ENCODE measurements around the gene DGKE. TPM values are rescaled to one million over a fixed set of nuclear protein-coding genes. Genes with fewer than 3 reads are reported as not detected.

Gene DGKE
- total RNA-seq, 1 donor from 2014 or later = 28.5 TPM

DNA sequence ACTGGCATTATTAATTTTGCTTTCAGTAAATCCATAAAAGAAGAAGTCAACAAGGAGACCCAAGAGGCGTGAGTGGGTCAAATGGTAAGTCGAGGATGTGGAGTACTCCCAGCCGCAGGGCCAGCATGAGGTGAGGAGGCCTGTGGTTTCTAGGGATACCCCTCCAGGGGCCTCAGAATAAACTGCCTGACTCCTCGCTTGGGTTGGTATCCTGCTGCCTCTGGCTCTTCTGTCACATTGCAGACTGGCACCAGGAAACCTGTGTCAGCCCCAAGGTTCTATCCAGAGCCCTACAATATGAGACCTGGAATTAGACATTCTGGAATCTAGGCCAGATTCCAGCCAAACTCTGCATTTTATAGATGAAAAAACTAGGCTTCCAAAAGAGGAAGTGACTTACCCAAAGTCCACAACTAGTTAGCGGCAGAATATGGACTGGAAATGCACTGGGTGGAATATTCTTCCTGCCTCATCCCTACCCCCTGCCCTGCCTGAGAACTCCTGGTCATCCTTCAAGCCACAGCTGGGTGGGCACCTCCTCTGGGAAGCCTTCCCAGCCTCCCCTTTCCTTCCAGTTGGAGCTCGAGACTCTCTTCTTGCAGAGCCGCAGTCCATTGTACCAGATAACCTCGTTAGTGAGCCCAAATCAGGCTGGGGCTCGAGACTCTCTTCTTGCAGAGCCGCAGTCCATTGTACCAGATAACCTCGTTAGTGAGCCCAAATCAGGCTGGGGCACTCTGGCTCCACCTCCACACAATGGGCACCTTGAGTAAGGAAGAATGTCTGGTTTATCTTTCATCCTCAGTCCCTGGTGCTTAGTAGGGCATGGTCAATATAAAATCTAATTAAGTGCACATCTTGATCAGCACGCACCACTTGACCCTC lies 22.8 kb upstream of the DGKE start:
- FAIRE-seq (no peak), DNase-seq (ENCODE audit: low spot score in 2 of 2) (no peak)

DNA sequence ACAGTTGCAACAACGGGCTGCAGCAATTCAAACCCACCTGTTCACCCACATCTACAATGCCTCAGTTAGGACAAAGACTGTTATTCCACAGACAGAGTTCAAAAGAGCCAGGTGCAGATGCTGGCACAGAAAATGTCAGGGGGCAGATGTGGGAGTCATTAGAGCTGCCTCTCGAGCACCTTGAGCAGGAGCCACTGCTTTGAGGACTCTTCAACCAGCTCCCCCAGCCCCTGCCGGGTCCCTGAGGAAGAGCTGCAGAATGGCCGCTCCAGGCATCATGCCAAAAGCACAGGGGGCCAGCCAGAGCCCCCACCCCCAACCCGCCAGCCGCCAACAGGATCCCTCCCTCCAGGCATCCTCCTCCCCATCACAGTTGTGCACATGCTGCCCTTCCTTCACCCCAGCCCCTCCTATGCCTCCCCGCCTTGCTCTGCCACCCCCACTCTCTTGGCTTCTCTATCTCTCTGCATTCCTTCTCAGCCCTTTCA lies 21.0 kb upstream of the DGKE start:
- no peak for DNase-seq (ENCODE audit: low spot score in 2 of 2)
- FAIRE-seq = no peak

DNA sequence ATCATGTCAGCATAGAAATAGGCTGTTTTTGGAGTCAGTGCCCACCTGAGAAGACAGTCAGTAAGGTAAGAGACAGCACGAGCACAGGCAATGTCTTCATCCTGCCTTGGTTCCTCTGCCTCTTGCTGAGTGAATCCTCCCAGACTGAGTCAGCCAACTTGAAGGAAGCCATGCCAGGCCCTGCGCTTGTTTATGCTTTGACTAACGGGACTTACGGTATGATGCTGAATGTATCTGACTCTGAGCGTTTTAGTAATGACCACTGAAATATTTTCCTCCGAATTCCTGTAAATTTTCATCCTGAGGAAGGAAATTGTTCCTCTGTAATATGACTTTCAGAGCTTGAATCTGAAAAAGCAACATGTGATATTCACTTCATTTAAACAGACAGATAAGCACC lies 18.2 kb upstream of the DGKE start:
- FAIRE-seq (no peak), DNase-seq (ENCODE audit: low spot score in 2 of 2) (no peak)

DNA sequence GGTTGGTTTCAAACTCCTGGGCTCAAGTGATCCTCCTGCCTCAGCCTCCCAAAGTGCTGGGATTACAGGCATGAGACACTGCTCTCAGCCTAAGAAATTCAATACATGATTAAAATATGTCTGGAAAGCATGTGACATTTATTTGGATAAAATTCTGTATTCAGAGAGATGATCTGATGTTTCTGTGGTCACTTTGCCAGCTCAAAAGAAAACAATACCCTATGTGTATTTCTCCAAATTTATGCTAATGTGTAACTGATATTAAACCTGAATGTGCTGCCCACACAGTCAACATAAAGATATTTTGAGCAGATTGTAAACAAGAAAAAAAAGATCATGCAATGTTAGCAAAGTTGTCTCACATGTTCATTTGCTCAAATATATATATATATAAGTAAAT lies 16.9 kb upstream of the DGKE start:
- DNase-seq (ENCODE audit: low spot score in 2 of 2) (no peak), FAIRE-seq (no peak)

DNA sequence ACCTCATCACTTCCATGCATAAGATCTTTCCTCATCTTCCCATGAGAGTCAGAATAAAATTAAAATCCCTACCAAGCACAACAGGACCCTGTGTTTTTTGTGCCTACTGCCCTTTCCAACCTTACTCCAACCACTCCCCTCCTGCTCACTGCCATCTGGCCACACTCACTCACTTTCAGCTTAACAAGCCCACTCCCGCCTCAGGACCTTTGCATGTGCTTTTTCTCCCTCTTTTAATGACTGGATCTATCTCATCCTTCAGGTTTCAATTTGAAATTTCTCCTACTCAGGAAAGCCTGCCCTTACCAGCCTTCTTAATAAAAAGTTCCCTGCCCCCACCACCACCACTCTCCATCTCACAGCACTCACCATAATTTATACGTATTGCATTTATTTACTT lies 14.9 kb upstream of the DGKE start:
- FAIRE-seq = no peak

DNA sequence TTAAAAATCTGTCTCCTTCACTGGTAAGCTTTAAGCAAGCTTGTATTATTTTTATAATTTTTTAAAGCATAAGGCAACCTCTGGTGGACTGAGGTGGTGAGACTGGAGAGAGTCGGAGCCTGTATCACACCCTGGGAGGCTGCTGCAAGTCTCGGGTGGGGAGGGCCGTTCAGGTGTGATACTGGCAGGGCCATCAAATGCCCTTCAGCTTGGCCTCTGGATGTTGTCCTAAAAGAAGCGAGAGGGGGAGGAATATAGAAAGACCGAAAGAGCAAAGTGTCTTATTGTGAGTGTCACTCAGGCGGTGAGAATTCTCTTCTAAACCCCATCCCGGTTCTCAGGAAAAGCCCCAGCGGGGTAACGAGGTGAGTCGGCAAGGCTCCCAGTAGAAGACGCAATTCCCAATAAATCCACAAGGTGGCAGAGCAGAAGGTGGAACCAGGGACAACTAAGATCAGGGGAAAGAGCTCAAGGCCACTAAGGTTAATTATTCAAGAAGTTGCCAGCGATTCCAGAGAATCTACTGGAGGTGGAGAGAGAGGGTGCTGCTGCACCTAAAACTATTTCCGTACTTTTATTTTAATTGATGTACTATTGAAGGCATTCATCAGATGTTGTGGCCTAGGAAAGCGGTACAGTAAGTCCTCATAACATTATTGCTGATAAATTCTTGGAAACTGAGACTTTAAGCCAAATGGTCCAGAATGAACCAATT lies 14.4 kb upstream of the DGKE start:
- FAIRE-seq (no peak), DNase-seq (ENCODE audit: low spot score in 2 of 2) (peak; percentile 38 to 63)

More for the DNA sequence above, 14.9 kb upstream of the DGKE start:
- no peak for DNase-seq (ENCODE audit: low spot score in 2 of 2)

DNA sequence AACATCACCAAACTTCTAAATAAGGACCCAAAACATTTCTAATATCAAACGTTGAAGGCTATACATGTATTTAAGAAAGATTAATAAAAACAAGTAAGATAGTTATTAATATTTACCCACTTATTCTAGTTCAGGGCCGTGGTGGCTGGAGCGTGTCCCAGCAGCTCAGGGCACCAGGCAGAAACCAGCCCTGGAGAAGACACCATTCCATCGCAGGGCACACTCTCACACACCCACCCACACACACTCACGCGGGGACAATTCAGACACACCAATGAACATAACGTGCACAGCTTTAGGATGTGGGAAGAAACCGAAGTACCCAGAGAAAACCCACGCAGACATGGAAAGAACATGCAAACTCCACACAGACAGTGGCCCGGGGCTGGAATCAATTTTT lies 13.7 kb upstream of the DGKE start:
- FAIRE-seq (no peak), DNase-seq (ENCODE audit: low spot score in 2 of 2) (no peak)

DNA sequence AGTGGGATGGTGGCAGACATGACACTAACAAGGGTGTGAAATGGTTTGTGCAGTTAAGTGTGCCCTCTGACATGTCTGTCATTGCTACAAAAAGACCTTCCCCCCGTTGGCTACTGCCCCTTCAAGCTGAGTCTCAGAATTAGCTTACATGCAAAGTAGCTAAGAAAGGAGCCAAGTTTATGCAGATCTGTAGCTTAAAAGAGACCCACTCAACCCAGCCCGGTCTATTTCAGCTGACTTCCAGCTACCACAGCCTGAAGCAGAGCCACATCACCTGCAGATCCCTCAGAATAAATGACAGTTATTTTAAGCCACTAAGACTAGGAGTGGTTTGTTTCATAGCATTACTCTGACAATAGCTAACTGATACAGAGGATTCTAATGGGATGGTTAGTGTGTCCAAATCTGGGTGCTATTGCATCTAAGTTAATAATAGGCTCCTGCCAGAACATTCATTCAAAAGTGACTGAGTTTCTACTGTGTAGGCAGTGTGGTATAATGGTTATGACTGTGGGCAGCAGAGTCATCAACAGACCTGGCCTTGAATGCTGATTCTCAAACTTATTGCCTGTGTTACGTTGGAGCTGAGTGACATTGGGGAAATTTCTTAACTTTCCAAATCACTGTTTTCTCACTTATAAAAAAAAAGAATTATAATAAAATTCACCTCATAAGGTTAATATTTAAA lies 12.0 kb upstream of the DGKE start:
- FAIRE-seq (no peak), DNase-seq (ENCODE audit: low spot score in 2 of 2) (no peak)

DNA sequence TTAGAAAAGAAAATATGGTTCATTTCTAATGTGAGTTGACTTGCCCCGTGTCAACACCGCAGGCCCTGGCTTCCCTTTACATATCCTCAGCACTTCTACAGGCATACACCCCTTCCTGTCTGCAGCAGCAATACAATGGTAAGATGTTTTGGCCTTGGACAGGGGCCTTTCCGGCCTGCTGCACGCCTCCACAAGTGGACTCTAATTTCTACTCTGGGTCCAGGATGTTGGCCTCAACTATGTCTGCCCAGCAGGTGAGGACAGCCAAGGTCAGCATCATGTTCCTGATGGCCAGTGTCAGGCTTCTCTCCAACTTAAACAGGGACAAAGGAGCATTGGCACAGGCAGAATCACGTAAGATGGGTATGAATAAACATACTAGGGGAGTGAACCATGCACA lies 11.2 kb upstream of the DGKE start:
- no peak for FAIRE-seq
- DNase-seq (ENCODE audit: low spot score in 2 of 2) = no peak

DNA sequence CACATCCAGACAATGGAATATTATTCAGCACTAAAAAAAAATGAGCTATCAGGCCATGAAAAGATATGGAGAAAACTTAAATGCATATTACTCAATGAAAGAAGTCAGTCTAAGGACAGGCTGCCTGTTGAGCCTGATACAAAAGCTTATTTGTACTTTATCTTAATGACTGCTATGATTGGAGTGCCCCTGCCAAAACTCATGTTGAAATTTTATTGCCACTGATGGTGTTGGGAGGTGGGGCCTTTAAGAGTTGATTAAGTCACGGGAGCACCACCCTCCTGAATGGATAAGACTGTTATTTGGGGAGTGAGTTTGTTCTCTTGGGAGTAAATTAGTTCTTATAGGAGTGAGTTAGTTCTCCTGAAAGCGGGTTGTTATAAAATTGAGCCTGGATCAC lies 10.1 kb upstream of the DGKE start:
- FAIRE-seq (no peak), DNase-seq (ENCODE audit: low spot score in 2 of 2) (no peak)

DNA sequence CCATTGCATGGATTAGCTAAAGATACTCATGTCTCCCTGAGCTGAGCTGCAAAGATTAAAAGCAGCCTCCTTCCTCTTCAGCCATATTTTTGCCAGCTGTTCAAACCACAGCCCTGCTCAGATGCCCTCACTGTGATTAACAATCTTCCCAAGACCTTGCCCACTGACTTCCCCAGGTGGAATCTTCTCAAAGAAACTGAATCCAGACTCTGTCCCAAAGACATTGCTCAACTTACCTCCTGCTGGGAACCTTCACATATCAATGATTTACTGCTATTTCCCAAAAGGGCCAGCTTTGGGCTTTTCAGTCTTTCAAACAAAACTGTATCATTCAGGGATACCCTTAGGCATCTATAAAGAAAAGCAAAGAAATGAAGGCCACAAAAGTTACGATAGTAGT lies 9.4 kb upstream of the DGKE start:
- FAIRE-seq (no peak), DNase-seq (ENCODE audit: low spot score in 2 of 2) (no peak)

DNA sequence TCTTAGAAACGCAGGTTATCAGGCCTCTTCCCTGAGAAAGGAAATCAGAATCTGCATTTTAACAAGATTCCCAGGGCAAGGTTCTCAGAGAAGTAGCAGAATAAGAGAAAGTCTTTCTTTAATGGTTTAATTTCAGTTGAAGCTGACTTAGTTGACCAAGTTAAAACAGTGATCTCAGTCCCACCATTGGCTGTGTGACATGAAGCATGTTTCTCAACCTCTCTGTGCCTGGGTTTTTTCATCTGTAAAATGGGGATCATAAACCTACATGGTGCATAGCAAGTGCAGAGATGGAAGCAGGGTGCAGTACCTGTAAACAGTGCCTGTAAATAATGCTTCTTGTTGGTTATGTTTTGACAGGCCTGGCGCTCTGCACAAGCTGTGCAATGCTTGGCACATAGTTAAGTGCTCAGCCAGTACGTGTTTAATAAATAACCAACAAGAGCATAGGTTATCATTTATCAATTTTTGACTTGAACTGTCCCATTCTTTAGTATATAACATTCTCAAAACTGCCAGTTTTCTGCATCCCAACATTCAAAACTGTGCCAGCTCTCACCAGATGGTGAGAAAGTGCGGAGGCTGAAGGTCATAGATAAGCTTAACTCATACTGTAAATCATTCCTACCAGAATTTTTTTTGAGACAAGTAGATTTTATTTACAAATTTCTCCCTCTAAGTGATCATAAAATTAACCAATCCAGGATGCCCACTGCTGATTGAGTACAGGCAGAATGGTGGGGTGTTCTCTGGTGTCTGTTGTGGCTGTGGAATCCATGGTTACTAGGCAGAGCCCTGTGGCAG lies 7.1 kb upstream of the DGKE start:
- FAIRE-seq (no peak), DNase-seq (ENCODE audit: low spot score in 2 of 2) (no peak)

DNA sequence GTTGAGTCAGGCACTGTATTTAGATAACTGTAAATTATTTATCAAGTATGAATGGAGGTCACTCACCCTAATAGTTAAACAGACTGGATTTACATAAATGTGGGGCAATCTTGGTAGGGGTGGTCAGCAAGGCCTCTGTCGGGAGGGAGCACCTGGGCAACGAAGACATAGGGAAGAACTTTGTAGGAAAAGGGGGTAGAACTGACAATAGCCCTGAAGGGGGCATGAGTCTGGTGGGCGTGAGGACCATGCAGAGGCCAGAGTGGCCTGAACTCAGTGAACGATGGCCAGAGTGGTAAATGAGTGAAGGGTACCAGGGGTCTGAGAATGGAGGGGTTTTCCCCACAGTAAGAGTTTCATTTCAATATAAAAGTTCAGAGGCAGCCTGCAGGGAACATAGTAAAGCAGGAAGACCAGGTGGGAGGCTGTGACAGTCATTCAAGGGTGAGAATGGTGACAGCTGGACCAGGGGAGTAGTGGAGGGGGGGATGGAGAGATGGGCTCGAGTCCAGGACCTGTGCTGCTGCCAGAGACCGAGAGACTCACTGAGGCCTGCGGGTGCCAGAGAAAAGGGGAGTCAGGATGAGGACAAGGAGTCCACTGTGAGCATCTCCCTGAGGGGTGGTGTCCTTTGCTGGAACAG lies 3.1 kb upstream of the DGKE start:
- FAIRE-seq (no peak), DNase-seq (ENCODE audit: low spot score in 2 of 2) (no peak)

DNA sequence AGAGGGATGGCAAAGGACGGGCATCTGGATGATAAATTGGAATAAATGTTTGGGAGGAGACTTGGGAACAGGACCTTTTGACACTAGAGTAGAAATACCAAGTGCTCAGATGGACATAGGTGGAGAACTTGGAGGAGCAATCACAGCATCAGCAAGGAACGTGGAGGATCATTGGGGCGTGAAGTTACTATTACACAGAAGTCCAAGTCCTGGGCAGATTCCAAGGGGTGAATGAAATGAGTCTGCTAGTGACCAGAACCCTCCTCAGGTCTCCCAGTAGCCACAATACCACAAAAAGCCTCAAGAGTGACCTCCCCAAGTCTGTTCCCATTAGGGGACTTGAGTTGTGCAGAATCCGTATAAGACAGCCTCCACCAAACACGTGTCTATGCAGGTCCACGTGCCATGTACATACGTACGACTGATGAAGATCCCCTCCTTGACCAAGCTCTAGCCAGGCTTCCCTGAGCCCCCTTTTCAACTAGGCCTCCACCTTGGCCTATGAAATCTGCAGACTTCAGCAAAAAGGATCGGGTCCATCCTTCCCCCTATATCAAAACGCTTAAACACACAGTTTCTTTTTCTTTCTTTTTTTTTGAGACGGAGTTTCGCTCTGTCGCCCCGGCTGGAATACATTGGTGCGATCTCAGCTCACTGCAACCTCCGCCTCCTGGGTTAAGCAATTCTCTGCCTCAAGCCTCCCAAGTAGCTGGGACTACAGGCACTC lies 2.4 kb upstream of the DGKE start:
- no peak for DNase-seq (ENCODE audit: low spot score in 2 of 2)
- no peak for FAIRE-seq

DNA sequence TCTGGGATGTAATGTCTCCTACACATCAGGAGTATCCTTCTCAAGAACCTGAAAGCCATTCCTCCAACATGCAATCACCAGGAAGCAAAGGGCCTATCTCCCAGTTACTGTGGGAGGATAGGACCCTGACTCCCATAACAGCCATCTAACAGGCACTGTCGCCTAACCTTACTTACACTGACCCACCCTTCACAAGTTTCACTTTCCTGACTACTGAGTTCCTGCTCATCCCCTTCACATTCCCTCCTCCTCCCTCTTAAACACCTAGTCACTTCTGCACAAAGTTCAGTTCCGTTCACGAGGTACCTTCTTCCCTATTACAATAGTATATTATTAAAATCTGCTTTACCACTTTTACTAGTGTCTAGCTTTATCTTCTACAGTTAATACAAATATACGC lies 1.5 kb upstream of the DGKE start:
- no peak for FAIRE-seq
- DNase-seq (ENCODE audit: low spot score in 2 of 2) = no peak

DNA sequence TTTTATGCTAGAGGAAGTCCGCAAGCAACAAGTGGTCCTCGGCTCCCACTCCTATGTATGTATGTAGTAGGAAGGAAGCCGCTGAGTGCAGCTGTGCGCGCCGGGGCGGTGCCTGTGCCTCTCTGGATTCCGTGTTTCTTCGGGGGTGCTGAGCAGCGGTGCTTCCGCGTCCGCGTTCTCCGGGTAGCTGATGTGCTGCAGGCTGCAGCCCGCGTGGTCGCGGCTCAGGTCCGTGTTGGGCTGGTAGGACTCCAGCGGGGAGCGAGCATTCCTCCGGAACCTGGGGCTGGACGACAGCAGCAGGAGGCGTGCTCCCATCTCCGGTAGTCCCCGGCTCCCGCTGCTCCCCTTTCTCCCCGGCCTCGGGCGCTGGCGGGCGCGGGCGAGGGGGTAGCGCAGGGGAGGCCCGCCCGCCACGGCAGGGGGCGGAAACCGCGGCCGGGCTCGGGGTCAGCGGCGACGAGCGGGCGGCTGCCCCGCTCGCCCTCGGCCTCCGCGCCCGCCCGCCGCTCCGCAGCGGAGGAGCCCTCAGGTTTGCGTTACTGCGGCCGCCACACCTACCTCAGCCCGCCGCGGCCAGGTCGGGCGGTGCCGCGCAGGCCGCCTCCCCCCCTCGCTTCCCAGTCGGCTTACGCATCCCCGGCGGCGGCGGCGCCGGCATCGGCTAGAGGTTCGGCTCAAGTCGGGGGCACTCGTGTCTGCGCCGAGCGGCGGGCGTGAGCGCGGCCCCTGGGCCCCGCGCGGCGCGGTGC lies 718 bp upstream of the DGKE start:
- DNase-seq (ENCODE audit: low spot score in 2 of 2) = peak in 1 of 2 donors; percentile 29
- no peak for FAIRE-seq

DNA sequence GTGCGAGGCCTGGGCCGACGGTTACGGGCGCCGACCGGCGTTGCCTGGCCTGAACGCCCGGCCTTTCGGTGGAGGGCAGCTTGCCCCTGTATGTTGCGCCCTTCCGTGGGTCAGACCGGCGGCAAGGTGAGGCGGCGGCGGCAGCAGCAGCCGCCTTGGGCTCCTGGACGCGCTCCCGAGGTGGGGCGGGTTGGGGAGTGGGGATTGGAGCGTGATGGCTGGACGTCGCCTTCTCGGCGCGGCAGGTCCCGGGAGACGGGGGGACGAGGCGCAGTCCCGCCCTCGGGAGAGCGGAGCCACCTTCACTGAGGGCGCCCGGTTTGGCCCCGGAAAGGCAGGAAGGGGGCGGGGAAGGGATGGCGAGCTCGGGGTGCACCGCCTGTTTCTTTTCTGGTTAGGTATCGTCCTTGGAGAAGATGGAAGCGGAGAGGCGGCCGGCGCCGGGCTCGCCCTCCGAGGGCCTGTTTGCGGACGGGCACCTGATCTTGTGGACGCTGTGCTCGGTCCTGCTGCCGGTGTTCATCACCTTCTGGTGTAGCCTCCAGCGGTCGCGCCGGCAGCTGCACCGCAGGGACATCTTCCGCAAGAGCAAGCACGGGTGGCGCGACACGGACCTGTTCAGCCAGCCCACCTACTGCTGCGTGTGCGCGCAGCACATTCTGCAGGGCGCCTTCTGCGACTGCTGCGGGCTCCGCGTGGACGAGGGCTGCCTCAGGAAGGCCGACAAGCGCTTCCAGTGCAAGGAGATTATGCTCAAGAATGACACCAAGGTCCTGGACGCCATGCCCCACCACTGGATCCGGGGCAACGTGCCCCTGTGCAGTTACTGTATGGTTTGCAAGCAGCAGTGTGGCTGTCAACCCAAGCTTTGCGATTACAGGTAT lies 671 bp downstream of the DGKE start:
- FAIRE-seq = no peak

DNA sequence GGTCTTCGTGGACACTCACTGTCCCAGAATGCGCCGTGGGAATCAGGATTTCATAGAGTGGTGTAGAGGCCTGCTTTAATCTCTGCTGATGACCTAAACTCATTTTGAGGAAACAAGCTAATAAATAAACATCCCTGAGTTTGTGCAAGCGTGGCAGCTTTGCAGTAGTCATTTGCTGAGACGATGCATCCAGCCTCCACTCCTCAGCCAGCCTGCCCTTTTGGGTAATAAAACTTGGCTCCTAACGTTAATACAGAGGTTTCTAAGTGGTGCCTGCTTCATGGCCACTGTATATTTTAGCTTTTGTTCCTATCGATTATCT lies 1.3 kb downstream of the DGKE start:
- no peak for DNase-seq (ENCODE audit: low spot score in 2 of 2)
- no peak for FAIRE-seq

More for the DNA sequence above, 671 bp downstream of the DGKE start:
- no peak for DNase-seq (ENCODE audit: low spot score in 2 of 2)
